CD4-positive, alpha-beta memory T cell (primary cell): Measurements from ENCODE around the gene SLC6A3. TPM values are rescaled to one million over a fixed set of nuclear protein-coding genes. Genes with fewer than 3 reads are reported as not detected.
"Not testable (repeated sequence)": the region's sequence is repeated elsewhere in the genome, so short reads cannot be mapped to it uniquely, and the experiment has no call there.

ENCODE experiments used
- CTCF ChIA-PET: fragments of 350-600 bp; sonication (Branson Sonifier 250); formaldehyde crosslinking; loops from one replicate; lab custom pipeline; 2021; ENCODE audit warnings: inconsistent platforms; ENCODE audit not compliant: partially characterized antibody; lab: Charles Lee
- POLR2A ChIA-PET: fragments of 350-600 bp; sonication (Branson Sonifier 250); formaldehyde crosslinking; loops from one replicate; lab custom pipeline; 2021; ENCODE audit not compliant: partially characterized antibody; lab: Charles Lee
- DNase-seq, 5 donors: peaks; one replicate each; pipeline versions ENCODE4 v3.0.0 to v3.0.0-alpha.2; 2020 to 2022; ENCODE audit warnings: mixed read lengths in 1 of 5
- H3K27ac ChIP-seq: one replicate; pipeline ENCODE4 v1.7.0; 2013; ENCODE audit warnings: low read depth, low read length
- H3K27me3 ChIP-seq: 2 replicates; pipeline ENCODE4 v1.7.0; 2013; ENCODE audit warnings: mild to moderate bottlenecking, low read length, moderate library complexity; ENCODE audit not compliant: insufficient read depth
- H3K36me3 ChIP-seq: 2 replicates; pipeline ENCODE4 v1.7.0; 2013; ENCODE audit warnings: mild to moderate bottlenecking, low read length, moderate library complexity; ENCODE audit not compliant: insufficient read depth
- H3K4me1 ChIP-seq: 2 replicates; pipeline ENCODE4 v1.7.0; 2013; ENCODE audit warnings: mild to moderate bottlenecking, low read length, moderate library complexity; ENCODE audit not compliant: insufficient read depth
- H3K4me3 ChIP-seq, 2 donors: one replicate each; pipeline ENCODE4 v1.7.0; 2013; ENCODE audit warnings: low read length in 2 of 2, mild to moderate bottlenecking in 1 of 2
- H3K9me3 ChIP-seq, 2 donors: one replicate each; pipeline ENCODE4 v1.7.0; 2013; ENCODE audit warnings: low read length in 2 of 2, control low read depth in 1 of 2; ENCODE audit not compliant: control insufficient read depth in 1 of 2
- H3K27ac Mint-ChIP-seq, 7 donors: one replicate each; pipeline ENCODE4 v1.8.0; 2020 to 2021; ENCODE audit warnings: mixed read lengths in 7 of 7, mild to moderate bottlenecking in 6 of 7, inconsistent platforms in 3 of 7, moderate library complexity in 3 of 7
- H3K27me3 Mint-ChIP-seq, 2 donors: one replicate each; pipeline ENCODE4 v1.8.0; 2020 to 2021; ENCODE audit warnings: mixed read lengths in 2 of 2
- H3K36me3 Mint-ChIP-seq, 2 donors: one replicate each; pipeline ENCODE4 v1.8.0; 2020 to 2021; ENCODE audit warnings: mixed read lengths in 2 of 2, inconsistent platforms in 1 of 2, mild to moderate bottlenecking in 1 of 2
- H3K4me1 Mint-ChIP-seq, 4 donors: one replicate each; pipeline ENCODE4 v1.8.0; 2020 to 2021; ENCODE audit warnings: mixed read lengths in 4 of 4, mild to moderate bottlenecking in 1 of 4
- H3K4me3 Mint-ChIP-seq, 8 donors: one replicate each; pipeline ENCODE4 v1.8.0; 2020 to 2021; ENCODE audit warnings: mixed read lengths in 8 of 8, mild to moderate bottlenecking in 7 of 8, moderate library complexity in 6 of 8, inconsistent platforms in 3 of 8
- H3K9me3 Mint-ChIP-seq, 8 donors: one replicate each; pipeline ENCODE4 v1.8.0; 2020 to 2021; ENCODE audit warnings: mixed read lengths in 8 of 8, mild to moderate bottlenecking in 5 of 8, inconsistent platforms in 3 of 8, moderate library complexity in 1 of 8
- intact Hi-C: fragments of 100-400 bp; cut with micrococcal nuclease; formaldehyde crosslinking; loops from one replicate; pipeline ENCODE4 v1.15.1; 2023
- polyA plus RNA-seq, 2 donors: library from polyadenylated mRNA; unstranded; fragments of 300-500 nt; fragmentation: Illumina TruSeq; gene quantifications; one replicate each; pipeline ENCODE4 v1.2.3, GENCODE V29; 2021
- total RNA-seq, 2 experiments: library from RNA; stranded (reverse); gene quantifications; one replicate each; pipeline ENCODE4 v1.2.3, GENCODE V29; 2021

Gene SLC6A3
- total and polyA plus RNA-seq, 4 experiments from 2014 or later, result not detected

DNA sequence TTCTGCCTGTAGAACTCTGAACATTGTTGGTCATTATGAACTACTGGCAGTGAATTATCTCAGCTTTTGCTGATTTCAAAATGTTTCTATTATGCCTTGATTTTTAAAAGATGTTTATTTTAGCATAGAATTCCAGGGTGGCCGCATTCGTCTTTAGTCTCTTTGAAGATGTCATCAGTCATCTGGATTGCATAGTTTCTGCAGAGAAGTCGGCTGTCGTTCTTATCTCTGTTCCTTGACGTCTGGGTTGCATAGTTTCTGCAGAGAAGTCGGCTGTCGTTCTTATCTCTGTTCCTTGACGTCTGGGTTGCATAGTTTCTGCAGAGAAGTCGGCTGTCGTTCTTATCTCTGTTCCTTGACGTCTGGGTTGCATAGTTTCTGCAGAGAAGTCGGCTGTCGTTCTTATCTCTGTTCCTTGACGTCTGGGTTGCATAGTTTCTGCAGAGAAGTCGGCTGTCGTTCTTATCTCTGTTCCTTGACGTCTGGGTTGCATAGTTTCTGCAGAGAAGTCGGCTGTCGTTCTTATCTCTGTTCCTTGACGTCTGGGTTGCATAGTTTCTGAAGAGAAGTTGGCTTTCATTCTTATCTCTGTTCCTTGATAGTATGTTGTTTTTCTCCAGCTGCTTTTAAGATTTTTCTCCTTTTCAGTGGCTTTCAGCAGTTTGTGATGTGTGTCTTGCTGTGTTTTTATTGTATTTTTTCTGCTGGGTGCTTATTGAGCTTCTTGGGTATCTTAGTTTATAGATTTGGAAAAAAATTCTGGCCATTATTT lies 11.1 kb upstream of the SLC6A3 start:
- intact Hi-C loops, result not testable (repeated sequence)

DNA sequence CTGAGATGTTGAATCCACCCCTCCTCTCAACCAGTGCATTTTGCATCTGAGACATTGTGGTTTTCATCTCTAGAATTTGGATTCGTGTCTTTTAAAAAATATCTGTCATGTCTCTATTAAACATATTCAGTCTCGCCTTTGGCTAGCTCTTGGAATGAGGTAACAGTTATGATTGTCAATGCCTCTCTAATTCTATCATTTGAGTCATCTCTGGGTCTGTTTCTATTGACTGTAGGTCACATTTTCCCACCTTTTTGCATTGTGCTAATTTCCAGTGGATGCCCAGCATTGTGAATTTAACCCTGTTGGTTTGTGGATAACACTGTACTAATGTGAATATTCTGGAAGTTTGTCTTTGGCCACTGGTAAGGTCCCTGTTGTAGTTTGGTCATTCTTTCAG lies 8.4 kb upstream of the SLC6A3 start:
- no peak overlapping the region for H3K4me3 ChIP-seq
- DNase-seq, result no peak
- Mint-ChIP-seq H3K36me3 (peaks cover 1 to 10% of the 10 kb centered on the region in 2 donors), H3K9me3 (peaks cover 0 to 47% (median 30%) of the 10 kb centered on the region in 8 donors), H3K4me3 (no peak overlapping the region), H3K4me1 (peaks cover 0 to under 1% (median 0%) of the 10 kb centered on the region in 4 donors), H3K27ac (no peak overlapping the region), H3K27me3 (peaks cover 17 to 19% of the 10 kb centered on the region in 2 donors)
- no peak overlapping the region for H3K27ac ChIP-seq
- no peaks in the 10 kb centered on the region for H3K4me1 ChIP-seq
- ChIA-PET POLR2A (no interaction called here), CTCF (no interaction called here)
- H3K36me3 ChIP-seq, result no peaks in the 10 kb centered on the region
- intact Hi-C loops, result no loop called here
- no peaks in the 10 kb centered on the region for H3K27me3 ChIP-seq
- H3K9me3 ChIP-seq, result no peaks in the 10 kb centered on the region

More for the DNA sequence above, 11.1 kb upstream of the SLC6A3 start:
- H3K36me3 Mint-ChIP-seq, result peaks cover 10 to 18% of the 10 kb centered on the region in 2 donors
- DNase-seq, H3K27ac Mint-ChIP-seq, H3K27me3 ChIP-seq, H3K4me1 Mint-ChIP-seq, POLR2A ChIA-PET, CTCF ChIA-PET, H3K36me3 ChIP-seq, H3K9me3 ChIP-seq, H3K4me3 ChIP-seq, H3K27ac ChIP-seq, H3K4me1 ChIP-seq, H3K4me3 Mint-ChIP-seq: not testable (repeated sequence)
- peaks cover 0 to 47% (median 30%) of the 10 kb centered on the region in 8 donors for H3K9me3 Mint-ChIP-seq
- peaks cover 6 to 17% of the 10 kb centered on the region in 2 donors for H3K27me3 Mint-ChIP-seq

DNA sequence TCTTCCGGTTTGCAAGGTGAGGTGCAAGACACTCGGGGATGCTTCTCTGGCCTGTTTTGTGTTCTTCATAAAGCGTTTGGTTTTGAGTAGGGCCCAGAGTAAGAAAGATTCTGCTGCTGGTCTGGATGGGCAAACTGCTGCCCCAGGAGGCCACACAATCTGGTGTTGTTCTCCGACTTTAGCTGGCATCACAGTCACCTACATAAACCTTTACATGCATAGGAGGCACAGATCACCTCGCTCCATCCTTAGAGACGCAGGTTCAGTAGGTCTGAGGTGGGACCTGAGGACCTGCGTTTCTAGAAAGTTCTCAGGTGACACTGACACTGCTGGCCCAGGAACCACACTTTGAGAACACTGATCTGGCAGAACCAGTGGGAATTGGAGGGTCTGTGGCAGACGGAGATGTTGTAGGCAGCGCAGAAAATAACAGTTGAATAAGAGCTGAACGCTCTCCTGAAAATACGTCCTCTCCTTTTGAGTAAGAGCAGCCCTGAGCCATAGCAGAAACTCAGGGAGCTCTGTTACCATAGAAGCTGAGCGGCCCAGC lies 3.9 kb upstream of the SLC6A3 start:
- no peak overlapping the region for H3K4me3 Mint-ChIP-seq

DNA sequence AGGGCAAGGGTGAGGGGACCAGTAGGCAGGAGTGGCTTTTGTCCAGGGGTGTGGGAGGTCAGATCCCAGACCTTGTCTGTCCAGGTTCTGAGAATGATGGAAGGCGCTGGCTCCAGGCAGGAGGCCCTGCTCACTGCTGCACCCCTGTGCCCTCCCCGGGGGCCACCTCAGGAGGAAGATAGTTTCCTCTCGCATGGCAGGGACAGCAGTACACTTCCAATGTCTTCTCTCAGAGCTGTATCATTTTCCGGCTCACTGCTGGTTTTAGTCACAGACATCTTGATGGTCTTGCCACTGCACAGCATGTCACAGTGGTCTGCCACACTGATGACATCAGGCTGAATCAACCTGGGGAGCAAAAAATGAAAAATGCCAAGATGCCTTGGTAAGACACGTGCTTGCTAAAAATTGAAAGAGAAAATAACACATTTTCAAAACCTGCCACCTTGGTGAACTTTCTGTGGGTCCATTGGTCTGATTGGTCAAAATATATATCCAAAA lies 3.3 kb upstream of the SLC6A3 start:
- H3K4me1 ChIP-seq, result no peaks in the 10 kb centered on the region
- no peaks in the 10 kb centered on the region for H3K36me3 Mint-ChIP-seq
- ChIA-PET POLR2A (no interaction called here), CTCF (no interaction called here)
- H3K27me3 Mint-ChIP-seq, result peaks cover 33 to 43% of the 10 kb centered on the region in 2 donors
- peaks cover 5 to 6% (median 6%) of the 10 kb centered on the region in 4 donors for H3K4me1 Mint-ChIP-seq
- no peaks in the 10 kb centered on the region for H3K9me3 ChIP-seq
- no peak for DNase-seq
- H3K4me3 ChIP-seq, result no peak overlapping the region
- intact Hi-C loops, result no loop called here
- no peak overlapping the region for H3K27ac Mint-ChIP-seq
- H3K9me3 Mint-ChIP-seq, result peaks cover 0 to 17% (median 7%) of the 10 kb centered on the region in 8 donors
- H3K36me3 ChIP-seq, result no peaks in the 10 kb centered on the region
- peaks cover 5% of the 10 kb centered on the region for H3K27me3 ChIP-seq
- no peak overlapping the region for H3K27ac ChIP-seq
- H3K4me3 Mint-ChIP-seq, result no peak overlapping the region

More for the DNA sequence above, 3.9 kb upstream of the SLC6A3 start:
- no peak overlapping the region for H3K27ac ChIP-seq
- H3K4me1 Mint-ChIP-seq, result peaks cover under 1 to 5% (median 4%) of the 10 kb centered on the region in 4 donors
- no peaks in the 10 kb centered on the region for H3K9me3 ChIP-seq
- H3K4me1 ChIP-seq, result no peaks in the 10 kb centered on the region
- no peak overlapping the region for H3K4me3 ChIP-seq
- no peak overlapping the region for H3K27ac Mint-ChIP-seq
- peaks cover 5% of the 10 kb centered on the region for H3K27me3 ChIP-seq
- intact Hi-C loops, result no loop called here
- H3K9me3 Mint-ChIP-seq, result peaks cover 0 to 23% (median 13%) of the 10 kb centered on the region in 8 donors
- CTCF ChIA-PET, result no interaction called here
- no peaks in the 10 kb centered on the region for H3K36me3 ChIP-seq
- H3K36me3 Mint-ChIP-seq, result peaks cover under 1 to 1% of the 10 kb centered on the region in 2 donors
- POLR2A ChIA-PET, result no interaction called here
- H3K27me3 Mint-ChIP-seq, result peaks cover 29 to 37% of the 10 kb centered on the region in 2 donors
- DNase-seq, result no peak

DNA sequence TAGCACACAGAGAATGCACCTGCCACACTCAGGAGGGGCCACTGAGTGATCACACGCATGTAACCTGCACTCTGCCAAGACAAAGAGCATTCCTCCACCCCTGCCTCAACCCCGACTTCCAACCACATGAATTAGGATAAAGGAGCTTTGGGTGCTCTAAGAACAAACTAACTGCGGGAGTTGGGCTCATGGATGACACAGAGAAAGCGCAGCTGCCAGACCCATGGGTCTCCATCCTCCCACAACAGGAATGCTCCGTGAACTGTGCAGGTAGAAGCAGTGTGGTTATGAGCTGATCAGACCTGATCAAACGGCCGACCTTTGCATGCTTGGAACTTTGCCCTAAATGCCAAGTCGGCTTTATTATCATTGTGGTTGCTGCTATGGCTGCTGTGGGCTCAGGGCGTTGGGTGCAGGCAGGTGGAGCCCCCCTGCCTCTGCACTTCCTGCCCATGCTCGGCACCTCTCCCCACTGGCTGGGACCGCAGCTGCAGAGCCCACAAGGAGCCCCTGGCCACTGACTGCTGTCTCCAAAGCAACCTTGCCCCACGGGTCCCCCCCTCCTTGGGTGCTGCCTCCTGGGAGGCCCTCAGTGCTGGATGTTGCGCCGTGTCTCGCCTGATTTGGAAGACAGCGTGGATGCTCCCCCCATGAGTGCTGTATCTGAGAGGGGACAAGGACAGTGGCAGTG lies 2.6 kb upstream of the SLC6A3 start:
- no peaks in the 10 kb centered on the region for H3K36me3 ChIP-seq
- H3K4me3 ChIP-seq, result no peak overlapping the region
- POLR2A ChIA-PET, result no interaction called here
- DNase-seq, result no peak
- CTCF ChIA-PET, result no interaction called here
- H3K9me3 ChIP-seq, result no peaks in the 10 kb centered on the region
- Mint-ChIP-seq H3K36me3 (no peaks in the 10 kb centered on the region), H3K4me1 (peaks cover 5 to 6% (median 6%) of the 10 kb centered on the region in 4 donors), H3K27ac (no peak overlapping the region), H3K27me3 (peaks cover 33 to 44% of the 10 kb centered on the region in 2 donors), H3K9me3 (peaks cover 0 to 9% (median 0%) of the 10 kb centered on the region in 8 donors), H3K4me3 (no peak overlapping the region)
- H3K27ac ChIP-seq, result no peak overlapping the region
- intact Hi-C loops, result no loop called here
- no peaks in the 10 kb centered on the region for H3K4me1 ChIP-seq
- H3K27me3 ChIP-seq, result peaks cover 5% of the 10 kb centered on the region

DNA sequence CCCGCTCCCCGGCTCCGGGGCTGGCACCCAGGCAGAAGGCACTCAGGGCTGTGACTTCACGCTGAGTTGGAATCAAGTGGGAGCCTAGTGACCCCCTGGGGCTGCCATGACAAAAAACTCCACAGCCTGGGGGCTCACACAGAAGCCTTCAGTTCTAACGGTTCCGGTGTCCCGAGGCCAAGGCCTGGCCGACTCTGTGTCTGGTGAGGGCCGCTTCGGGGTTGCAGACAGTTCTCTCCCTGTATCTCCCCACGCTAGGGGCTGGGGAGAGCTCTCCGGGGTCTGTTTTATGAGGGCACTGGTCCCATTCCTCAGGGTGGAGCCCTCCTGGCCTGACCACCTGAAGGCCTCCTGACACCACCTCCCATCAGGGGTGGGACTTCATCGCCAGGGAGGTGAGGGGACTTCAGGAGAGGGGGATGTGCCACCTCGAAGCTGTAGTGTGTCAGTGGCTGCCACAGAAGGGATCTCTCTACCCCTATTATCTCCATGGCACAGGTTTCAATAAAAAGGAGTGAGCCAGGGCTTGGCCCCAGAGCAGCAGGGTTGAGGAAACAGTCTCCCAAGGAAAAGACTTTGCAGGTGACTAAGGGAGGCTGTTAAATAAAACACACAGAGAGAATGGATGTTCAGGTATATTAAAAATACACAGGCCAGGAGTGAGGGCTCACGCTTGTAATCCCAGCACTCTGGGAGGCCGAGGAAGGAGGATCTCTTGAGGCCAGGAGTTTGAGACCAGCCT lies 1.5 kb upstream of the SLC6A3 start:
- peaks cover 31 to 44% of the 10 kb centered on the region in 2 donors for H3K27me3 Mint-ChIP-seq
- Histone ChIP-seq H3K27me3 (peaks cover 5% of the 10 kb centered on the region), H3K27ac (no peak overlapping the region), H3K4me3 (no peak overlapping the region), H3K36me3 (no peaks in the 10 kb centered on the region), H3K4me1 (no peaks in the 10 kb centered on the region), H3K9me3 (no peaks in the 10 kb centered on the region)
- ChIA-PET CTCF (no interaction called here), POLR2A (no interaction called here)
- no peaks in the 10 kb centered on the region for H3K36me3 Mint-ChIP-seq
- H3K4me1 Mint-ChIP-seq, result peaks cover 5 to 6% (median 6%) of the 10 kb centered on the region in 4 donors
- H3K27ac Mint-ChIP-seq, result no peak overlapping the region
- intact Hi-C loops, result no loop called here
- peaks cover 0 to 3% (median 0%) of the 10 kb centered on the region in 8 donors for H3K9me3 Mint-ChIP-seq
- DNase-seq, result no peak
- H3K4me3 Mint-ChIP-seq, result no peak overlapping the region
